MM.1S (cell line): ENCODE data around the gene CFP.

Experiments
- DNase-seq: peaks from one replicate; pipeline ENCODE4 v3.0.0-alpha.2; 2015
- H2AFZ ChIP-seq: fragments of 300-600 bp; sonication (generic); 2 replicates; pipeline ENCODE4 v1.6.0; 2016; ENCODE audit warnings: antibody characterized with exemption, low read length
- H3F3A ChIP-seq: fragments of 300-600 bp; sonication (generic); 2 replicates; pipeline ENCODE4 v1.6.1; 2016; ENCODE audit warnings: mild to moderate bottlenecking, antibody characterized with exemption, low read length, moderate library complexity, mixed read lengths; ENCODE audit not compliant: insufficient read depth
- H3K27ac ChIP-seq: fragments of 300-600 bp; sonication (generic); 2 replicates; pipeline ENCODE4 v1.5.1; 2016; ENCODE audit warnings: mild to moderate bottlenecking, low read length
- H3K27me3 ChIP-seq: fragments of 300-600 bp; sonication (generic); replicated peaks from 2 replicates; pipeline ENCODE4 v1.6.0; 2016; ENCODE audit warnings: low read length; ENCODE audit not compliant: insufficient read depth
- H3K36me3 ChIP-seq: fragments of 300-600 bp; sonication (generic); replicated peaks from 2 replicates; pipeline ENCODE4 v1.6.1; 2016; ENCODE audit warnings: mild to moderate bottlenecking, low read length, mixed read lengths; ENCODE audit not compliant: insufficient read depth
- H3K4me1 ChIP-seq: fragments of 300-600 bp; sonication (generic); 2 replicates; pipeline ENCODE4 v1.6.1; 2016; ENCODE audit warnings: low read length, mixed read lengths
- H3K4me2 ChIP-seq: fragments of 300-600 bp; sonication (generic); 2 replicates; pipeline ENCODE4 v1.6.0; 2016; ENCODE audit warnings: low read depth, low read length
- H3K4me3 ChIP-seq: fragments of 300-600 bp; sonication (generic); 2 replicates; pipeline ENCODE4 v1.5.1; 2016; ENCODE audit warnings: low read length, mixed read lengths
- H3K79me2 ChIP-seq: fragments of 300-600 bp; sonication (generic); 2 replicates; pipeline ENCODE4 v1.6.1; 2016; ENCODE audit warnings: mixed run types, low read length, mixed read lengths
- H3K9ac ChIP-seq: fragments of 300-600 bp; sonication (generic); 2 replicates; pipeline ENCODE4 v1.6.1; 2016; ENCODE audit warnings: low read length, mixed read lengths
- H3K9me2 ChIP-seq: fragments of 300-600 bp; sonication (generic); replicated peaks from 2 replicates; pipeline ENCODE4 v1.6.1; 2016; ENCODE audit warnings: mild to moderate bottlenecking, low read length, mixed read lengths; ENCODE audit not compliant: insufficient read depth
- H3K9me3 ChIP-seq: fragments of 300-600 bp; sonication (generic); replicated peaks from 2 replicates; pipeline ENCODE4 v1.6.1; 2016; ENCODE audit warnings: mild to moderate bottlenecking, low read length, mixed read lengths; ENCODE audit not compliant: insufficient read depth
- H4K20me1 ChIP-seq: fragments of 300-600 bp; sonication (generic); 2 replicates; pipeline ENCODE4 v1.6.1; 2016; ENCODE audit warnings: mild to moderate bottlenecking, low read length, moderate library complexity, mixed read lengths; ENCODE audit not compliant: insufficient read depth
- CTCF ChIP-seq: fragments of 300-600 bp; sonication (generic); IDR thresholded peaks from 2 replicates; pipeline ENCODE4 v1.5.1; 2016; ENCODE audit warnings: antibody characterized with exemption, low read length, mixed read lengths
- EZH2 ChIP-seq: fragments of 300-600 bp; sonication (generic); optimal IDR thresholded peaks from 2 replicates; pipeline ENCODE3; 2017; ENCODE audit warnings: low read depth, mild to moderate bottlenecking, antibody characterized with exemption, low read length, mixed read lengths
- EZH2phosphoT487 ChIP-seq: fragments of 300-600 bp; sonication (generic); IDR thresholded peaks from 2 replicates; pipeline ENCODE4 v1.6.1; 2018; ENCODE audit warnings: antibody characterized with exemption, low read length

The CFP gene

GRCh38 chrX:47574547-47575301, 55.0 kb downstream of the CFP start:
- Histone ChIP-seq H3K9ac (no peak overlapping the region), H3K79me2 (no peaks in the 10 kb centered on the region), H3K9me2 (no peaks in the 10 kb centered on the region), H3K9me3 (no peaks in the 10 kb centered on the region), H3K36me3 (no peaks in the 10 kb centered on the region), H3K4me1 (no peaks in the 10 kb centered on the region), H3K27me3 (no peaks in the 10 kb centered on the region), H3K4me2 (no peak overlapping the region), H2AFZ (no peak overlapping the region), H3F3A (no peaks in the 10 kb centered on the region), H4K20me1 (no peaks in the 10 kb centered on the region), H3K27ac (no peak overlapping the region), H3K4me3 (no peak overlapping the region)
- DNase-seq, result no peak
- no peak for TF ChIP-seq EZH2
- no peak for TF ChIP-seq CTCF
- TF ChIP-seq EZH2phosphoT487, result no peak

GRCh38 chrX:47574076-47574546, 55.6 kb downstream of the CFP start:
- no peak for DNase-seq
- Histone ChIP-seq H3K27me3 (no peaks in the 10 kb centered on the region), H3K4me3 (no peak overlapping the region), H3K9ac (no peak overlapping the region), H3K36me3 (no peaks in the 10 kb centered on the region), H3K9me3 (no peaks in the 10 kb centered on the region), H3K9me2 (no peaks in the 10 kb centered on the region), H3K4me2 (no peak overlapping the region), H3K79me2 (no peaks in the 10 kb centered on the region), H3K4me1 (no peaks in the 10 kb centered on the region), H2AFZ (no peak overlapping the region), H4K20me1 (no peaks in the 10 kb centered on the region), H3K27ac (no peak overlapping the region), H3F3A (no peaks in the 10 kb centered on the region)
- TF ChIP-seq CTCF (no peak), EZH2 (no peak), EZH2phosphoT487 (no peak)

GRCh38 chrX:47573341-47574075, 56.2 kb downstream of the CFP start:
- Histone ChIP-seq H4K20me1 (no peaks in the 10 kb centered on the region), H3K27me3 (no peaks in the 10 kb centered on the region), H3F3A (no peaks in the 10 kb centered on the region), H3K4me3 (no peak overlapping the region), H3K9ac (no peak overlapping the region), H2AFZ (no peak overlapping the region), H3K9me2 (no peaks in the 10 kb centered on the region), H3K4me1 (no peaks in the 10 kb centered on the region), H3K4me2 (no peak overlapping the region), H3K79me2 (no peaks in the 10 kb centered on the region), H3K27ac (no peak overlapping the region), H3K36me3 (no peaks in the 10 kb centered on the region), H3K9me3 (no peaks in the 10 kb centered on the region)
- no peak for DNase-seq
- TF ChIP-seq CTCF, result no peak
